ENCODE measurements around the gene GRM7.

DNA sequence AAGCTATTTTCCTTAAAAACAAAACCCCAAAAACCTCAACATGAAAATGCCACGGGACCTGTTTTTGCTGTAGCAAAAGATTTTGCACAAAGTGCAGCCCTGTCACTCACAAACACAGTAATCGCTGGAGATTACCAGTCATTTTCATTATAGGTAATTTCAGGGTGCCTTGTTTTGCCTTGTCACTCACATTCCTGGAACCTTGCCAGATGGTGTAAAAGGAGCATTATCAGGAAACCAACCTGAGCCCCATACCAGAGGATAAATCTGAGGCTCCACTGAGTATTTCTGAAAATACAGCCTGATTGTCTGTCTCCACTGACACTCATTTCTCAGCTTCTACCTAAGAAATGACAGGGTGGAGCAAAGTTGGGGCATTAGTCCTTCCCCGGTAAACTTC, 849.4 kb downstream of the GRM7 start:
- TF ChIP-seq EZH2 (IDR thresholded peaks at IDR 0.05; ENCODE audit: borderline replicate concordance, insufficient read depth, low read depth, low read length, poor library complexity, severe bottlenecking): no peak
- TF ChIP-seq, protein P1, sequence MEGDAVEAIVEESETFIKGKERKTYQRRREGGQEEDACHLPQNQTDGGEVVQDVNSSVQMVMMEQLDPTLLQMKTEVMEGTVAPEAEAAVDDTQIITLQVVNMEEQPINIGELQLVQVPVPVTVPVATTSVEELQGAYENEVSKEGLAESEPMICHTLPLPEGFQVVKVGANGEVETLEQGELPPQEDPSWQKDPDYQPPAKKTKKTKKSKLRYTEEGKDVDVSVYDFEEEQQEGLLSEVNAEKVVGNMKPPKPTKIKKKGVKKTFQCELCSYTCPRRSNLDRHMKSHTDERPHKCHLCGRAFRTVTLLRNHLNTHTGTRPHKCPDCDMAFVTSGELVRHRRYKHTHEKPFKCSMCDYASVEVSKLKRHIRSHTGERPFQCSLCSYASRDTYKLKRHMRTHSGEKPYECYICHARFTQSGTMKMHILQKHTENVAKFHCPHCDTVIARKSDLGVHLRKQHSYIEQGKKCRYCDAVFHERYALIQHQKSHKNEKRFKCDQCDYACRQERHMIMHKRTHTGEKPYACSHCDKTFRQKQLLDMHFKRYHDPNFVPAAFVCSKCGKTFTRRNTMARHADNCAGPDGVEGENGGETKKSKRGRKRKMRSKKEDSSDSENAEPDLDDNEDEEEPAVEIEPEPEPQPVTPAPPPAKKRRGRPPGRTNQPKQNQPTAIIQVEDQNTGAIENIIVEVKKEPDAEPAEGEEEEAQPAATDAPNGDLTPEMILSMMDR (IDR thresholded peaks at IDR 0.05): no peak
